Mononuclear cell (primary cell): Measurements from ENCODE around the gene RHOJ. TPM values are rescaled to one million over a fixed set of nuclear protein-coding genes. Genes with fewer than 3 reads are reported as not detected.
"Not testable (repeated sequence)": the region's sequence is repeated elsewhere in the genome, so short reads cannot be mapped to it uniquely, and the experiment has no call there.

Source experiments
- H3K27me3 ChIP-seq: 2 replicates; pipeline ENCODE4 v1.6.0; 2011; ENCODE audit warnings: low read length, control low read depth; ENCODE audit not compliant: insufficient read depth
- H3K4me1 ChIP-seq: 2 replicates; pipeline ENCODE4 v1.5.1; 2011; ENCODE audit warnings: mild to moderate bottlenecking, low read length, control low read depth; ENCODE audit not compliant: insufficient read depth
- H3K4me3 ChIP-seq: 2 replicates; pipeline ENCODE4 v1.5.1; 2011; ENCODE audit warnings: mild to moderate bottlenecking, low read length, moderate library complexity
- H3K9me3 ChIP-seq: 2 replicates; pipeline ENCODE4 v1.5.1; 2011; ENCODE audit warnings: low read depth, mild to moderate bottlenecking, control low read depth, low read length
- total RNA-seq: library from RNA; depleted of rRNA; stranded (reverse); fragments of >200 nt; gene quantifications from one replicate; pipeline ENCODE4 v1.2.3, GENCODE V29; 2012

Gene RHOJ
- total RNA-seq, 1 donor: 0.10 TPM

- H3K4me1 ChIP-seq: no peaks in the 10 kb centered on the region
- no peaks in the 10 kb centered on the region for H3K9me3 ChIP-seq
- H3K27me3 ChIP-seq: peaks cover 5% of the 10 kb centered on the region
- H3K4me3 ChIP-seq: no peak overlapping the region
Observed at GRCh38 chr14:63292805-63293204, 88.6 kb downstream of the RHOJ start.

GRCh38 chr14:63295231-63295685 lies 91.0 kb downstream of the RHOJ start:
- Histone ChIP-seq H3K4me1 (no peaks in the 10 kb centered on the region), H3K4me3 (no peak overlapping the region), H3K9me3 (no peaks in the 10 kb centered on the region), H3K27me3 (no peaks in the 10 kb centered on the region)

GRCh38 chr14:63296060-63296563 lies 91.9 kb downstream of the RHOJ start:
- no peak overlapping the region for H3K4me3 ChIP-seq
- no peaks in the 10 kb centered on the region for H3K9me3 ChIP-seq
- H3K27me3 ChIP-seq: no peaks in the 10 kb centered on the region
- H3K4me1 ChIP-seq: no peaks in the 10 kb centered on the region

GRCh38 chr14:63297372-63298063 lies 93.3 kb downstream of the RHOJ start:
- Histone ChIP-seq H3K9me3 (no peaks in the 10 kb centered on the region), H3K4me3 (no peak overlapping the region), H3K27me3 (no peaks in the 10 kb centered on the region), H3K4me1 (no peaks in the 10 kb centered on the region)

- no peaks in the 10 kb centered on the region for H3K9me3 ChIP-seq
- no peaks in the 10 kb centered on the region for H3K4me1 ChIP-seq
- H3K4me3 ChIP-seq: no peak overlapping the region
- no peaks in the 10 kb centered on the region for H3K27me3 ChIP-seq
Observed at GRCh38 chr14:63299351-63300110, 95.3 kb downstream of the RHOJ start.

- Histone ChIP-seq H3K9me3 (no peaks in the 10 kb centered on the region), H3K4me1 (no peaks in the 10 kb centered on the region), H3K4me3 (no peak overlapping the region), H3K27me3 (no peaks in the 10 kb centered on the region)
Observed at GRCh38 chr14:63300854-63301253, 96.6 kb downstream of the RHOJ start.

GRCh38 chr14:63301891-63302534 lies 97.8 kb downstream of the RHOJ start:
- Histone ChIP-seq H3K4me1 (no peaks in the 10 kb centered on the region), H3K4me3 (no peak overlapping the region), H3K9me3 (no peaks in the 10 kb centered on the region), H3K27me3 (no peaks in the 10 kb centered on the region)

GRCh38 chr14:63304429-63304828 lies 100.2 kb downstream of the RHOJ start:
- H3K27me3 ChIP-seq, H3K9me3 ChIP-seq, H3K4me1 ChIP-seq, H3K4me3 ChIP-seq: not testable (repeated sequence)

GRCh38 chr14:63308723-63309317 lies 104.6 kb downstream of the RHOJ start:
- Histone ChIP-seq H3K27me3 (no peaks in the 10 kb centered on the region), H3K4me3 (no peak overlapping the region), H3K9me3 (no peaks in the 10 kb centered on the region)

GRCh38 chr14:63318835-63319234 lies 114.6 kb downstream of the RHOJ start, which contains the start of gene GPHB5:
Gene GPHB5, minus strand, starts transcription at chr14:63318935. Its CDS starts 1,086 bp downstream, at chr14:63317849.
- H3K27me3 ChIP-seq: no peaks in the 10 kb centered on the region
- H3K9me3 ChIP-seq: no peaks in the 10 kb centered on the region
- H3K4me1 ChIP-seq: no peaks in the 10 kb centered on the region
- H3K4me3 ChIP-seq: no peak within 1 kb of the TSS

More at GRCh38 chr14:63308723-63309317, 104.6 kb downstream of the RHOJ start:
- no peaks in the 10 kb centered on the region for H3K4me1 ChIP-seq

- Histone ChIP-seq H3K4me3 (no peak overlapping the region), H3K9me3 (no peaks in the 10 kb centered on the region), H3K27me3 (no peaks in the 10 kb centered on the region), H3K4me1 (no peaks in the 10 kb centered on the region)
Observed at GRCh38 chr14:63322472-63322871, 118.2 kb downstream of the RHOJ start.

GRCh38 chr14:63322897-63323573 lies 118.8 kb downstream of the RHOJ start:
- Histone ChIP-seq H3K27me3 (no peaks in the 10 kb centered on the region), H3K4me3 (no peak overlapping the region), H3K4me1 (no peaks in the 10 kb centered on the region), H3K9me3 (no peaks in the 10 kb centered on the region)

GRCh38 chr14:63326840-63327239 lies 122.6 kb downstream of the RHOJ start:
- Histone ChIP-seq H3K27me3 (peaks cover 2% of the 10 kb centered on the region), H3K4me1 (no peaks in the 10 kb centered on the region), H3K9me3 (no peaks in the 10 kb centered on the region), H3K4me3 (no peak overlapping the region)
